ENCODE results near the gene RPS17.

DNA sequence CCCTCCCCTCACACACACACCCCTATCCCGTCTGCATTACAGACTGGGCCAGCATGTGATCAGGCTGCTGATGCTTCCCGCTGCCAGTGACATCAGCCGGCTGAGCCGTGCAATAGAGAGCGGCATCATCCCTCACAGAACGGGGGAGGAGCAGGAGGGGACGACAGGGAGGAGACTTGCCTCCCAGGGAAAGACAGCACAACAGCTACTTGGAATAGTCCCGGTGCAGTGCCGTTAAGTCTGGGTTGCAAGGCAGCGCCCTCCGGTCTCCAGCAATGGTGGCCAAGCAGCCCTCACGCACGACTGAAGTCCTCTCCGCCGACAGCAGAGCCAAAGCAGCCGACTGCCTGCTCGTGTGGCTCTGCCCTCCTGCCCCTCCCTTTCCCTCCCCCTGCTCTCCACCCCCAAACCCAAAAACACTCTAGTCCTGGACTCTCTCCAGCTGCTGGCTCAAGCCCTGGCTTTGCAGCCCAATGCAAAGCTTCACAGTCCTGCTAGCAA, 31.5 kb upstream of the RPS17 start:
- TF ChIP-seq, protein P1, sequence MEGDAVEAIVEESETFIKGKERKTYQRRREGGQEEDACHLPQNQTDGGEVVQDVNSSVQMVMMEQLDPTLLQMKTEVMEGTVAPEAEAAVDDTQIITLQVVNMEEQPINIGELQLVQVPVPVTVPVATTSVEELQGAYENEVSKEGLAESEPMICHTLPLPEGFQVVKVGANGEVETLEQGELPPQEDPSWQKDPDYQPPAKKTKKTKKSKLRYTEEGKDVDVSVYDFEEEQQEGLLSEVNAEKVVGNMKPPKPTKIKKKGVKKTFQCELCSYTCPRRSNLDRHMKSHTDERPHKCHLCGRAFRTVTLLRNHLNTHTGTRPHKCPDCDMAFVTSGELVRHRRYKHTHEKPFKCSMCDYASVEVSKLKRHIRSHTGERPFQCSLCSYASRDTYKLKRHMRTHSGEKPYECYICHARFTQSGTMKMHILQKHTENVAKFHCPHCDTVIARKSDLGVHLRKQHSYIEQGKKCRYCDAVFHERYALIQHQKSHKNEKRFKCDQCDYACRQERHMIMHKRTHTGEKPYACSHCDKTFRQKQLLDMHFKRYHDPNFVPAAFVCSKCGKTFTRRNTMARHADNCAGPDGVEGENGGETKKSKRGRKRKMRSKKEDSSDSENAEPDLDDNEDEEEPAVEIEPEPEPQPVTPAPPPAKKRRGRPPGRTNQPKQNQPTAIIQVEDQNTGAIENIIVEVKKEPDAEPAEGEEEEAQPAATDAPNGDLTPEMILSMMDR (IDR thresholded peaks at IDR 0.05) = no peak
- TF ChIP-seq POLR2AphosphoS5 (IDR thresholded peaks at IDR 0.05) = peak; percentile 72 to 90 (median 77)
- TF ChIP-seq POLR2A (IDR thresholded peaks at IDR 0.05) = peak in 1 of 2 donors; percentile 6

Data from sigmoid colon (tissue), 4 donors.